Activated naive CD4-positive, alpha-beta T cell treated with anti-CD3 and anti-CD28 coated beads for 36 hours (primary cell): Measurements from ENCODE around the gene SLC6A18. TPM values are rescaled to one million over a fixed set of nuclear protein-coding genes. Genes with fewer than 3 reads are reported as not detected.

Experiments
- CTCF ChIA-PET: fragments of 350-600 bp; sonication (Branson Sonifier 250); formaldehyde crosslinking; loops from one replicate; lab custom pipeline; 2021; ENCODE audit warnings: antibody characterized with exemption; lab: Charles Lee
- DNase-seq: peaks from one replicate; pipeline ENCODE4 v3.0.0-alpha.2; 2020
- H3K27ac Mint-ChIP-seq: one replicate; pipeline ENCODE4 v1.8.0; 2021; ENCODE audit warnings: mild to moderate bottlenecking, mixed read lengths
- H3K27me3 Mint-ChIP-seq: one replicate; pipeline ENCODE4 v1.8.0; 2021; ENCODE audit warnings: low read depth, mixed read lengths
- H3K36me3 Mint-ChIP-seq: one replicate; pipeline ENCODE4 v1.8.0; 2021; ENCODE audit warnings: low read depth, mixed read lengths
- H3K4me1 Mint-ChIP-seq: one replicate; pipeline ENCODE4 v1.8.0; 2021; ENCODE audit warnings: low read depth, mixed read lengths
- H3K4me3 Mint-ChIP-seq: one replicate; pipeline ENCODE4 v1.8.0; 2021; ENCODE audit warnings: mild to moderate bottlenecking, moderate library complexity, mixed read lengths
- H3K9me3 Mint-ChIP-seq: one replicate; pipeline ENCODE4 v1.8.0; 2021; ENCODE audit warnings: mixed read lengths
- intact Hi-C: fragments of 100-400 bp; cut with micrococcal nuclease; formaldehyde crosslinking; loops from one replicate; pipeline ENCODE4 v1.15.1; 2023
- total RNA-seq, 2 experiments: library from RNA; stranded (reverse); gene quantifications; one replicate each; pipeline ENCODE4 v1.2.3, GENCODE V29; 2021

SLC6A18 gene
- total RNA-seq, 2 experiments from 2014 or later, result not detected

DNA sequence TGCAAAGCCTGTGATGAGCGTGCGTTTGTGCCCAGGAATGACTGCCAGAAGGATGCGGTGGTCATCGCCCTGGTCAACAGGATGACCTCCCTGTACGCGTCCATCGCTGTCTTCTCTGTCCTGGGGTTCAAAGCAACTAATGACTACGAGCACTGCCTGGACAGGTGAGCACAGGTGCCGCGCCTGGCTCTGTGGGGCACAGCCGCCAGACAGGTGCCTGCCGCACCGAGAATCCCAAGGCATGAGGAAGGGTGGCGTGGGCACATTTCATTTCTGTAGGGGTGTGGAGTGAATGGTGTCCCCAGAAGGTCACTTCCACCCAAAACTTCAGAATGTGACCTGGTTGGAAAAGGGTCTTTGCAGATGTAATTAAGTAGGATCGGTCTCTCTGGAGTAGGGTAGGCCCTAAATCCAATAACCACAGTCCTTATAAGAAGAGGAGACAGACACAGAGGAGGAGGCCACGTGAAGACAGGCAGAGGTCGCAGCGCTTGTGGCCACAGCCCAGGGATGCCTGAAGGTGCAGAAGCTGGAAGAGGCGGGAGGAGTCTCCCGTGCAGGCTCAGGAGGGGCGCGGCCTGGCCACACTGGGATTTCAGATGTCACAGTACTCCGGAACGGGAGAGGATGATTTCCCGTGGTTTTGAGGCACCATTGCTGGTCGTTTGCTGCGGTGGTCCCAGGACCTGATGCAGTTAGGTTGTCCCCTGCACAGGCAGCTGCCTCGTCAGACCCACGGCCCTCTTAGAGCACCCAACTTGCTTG lies 15.5 kb downstream of the SLC6A18 start:
- Mint-ChIP-seq H3K27ac (no peak overlapping the region), H3K27me3 (peaks cover 3% of the 10 kb centered on the region), H3K9me3 (peaks cover 12% of the 10 kb centered on the region), H3K4me1 (no peaks in the 10 kb centered on the region), H3K4me3 (no peak overlapping the region), H3K36me3 (no peaks in the 10 kb centered on the region)
- CTCF ChIA-PET, result no interaction called here
- intact Hi-C loops, result no loop called here
- no peak for DNase-seq

DNA sequence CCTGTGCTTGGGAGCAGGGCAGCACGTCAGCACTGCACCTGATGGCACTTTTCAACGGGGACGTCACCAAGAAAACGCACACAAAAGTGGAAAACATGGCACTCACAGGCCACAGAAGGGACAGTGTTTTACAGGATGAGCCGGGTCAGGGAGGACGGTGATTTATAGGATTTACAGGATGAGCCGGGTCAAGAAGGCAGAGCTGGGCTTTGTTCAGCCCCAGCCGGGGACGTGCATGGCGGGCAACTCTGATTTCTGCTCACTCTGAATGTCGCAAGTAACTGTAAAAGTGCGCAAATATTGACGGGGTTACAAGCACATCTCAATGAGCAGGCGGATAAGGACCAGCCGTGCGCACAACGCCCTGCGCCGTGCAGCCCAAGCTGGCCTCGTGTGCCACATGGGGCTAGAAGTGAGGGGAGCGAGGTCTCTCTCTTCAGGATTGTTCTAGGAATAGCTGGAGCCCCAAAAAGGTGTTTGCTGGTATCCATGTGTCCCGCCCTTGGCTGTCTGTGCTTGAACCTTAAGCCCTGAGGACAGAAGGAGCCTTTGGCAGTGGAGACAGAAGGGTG lies 16.4 kb downstream of the SLC6A18 start:
- no peak overlapping the region for H3K27ac Mint-ChIP-seq
- intact Hi-C loops, result no loop called here
- H3K4me3 Mint-ChIP-seq, result no peak overlapping the region
- CTCF ChIA-PET, result no interaction called here
- H3K27me3 Mint-ChIP-seq, result peaks cover 3% of the 10 kb centered on the region
- no peaks in the 10 kb centered on the region for H3K4me1 Mint-ChIP-seq
- peaks cover 4% of the 10 kb centered on the region for H3K9me3 Mint-ChIP-seq
- no peak for DNase-seq
- H3K36me3 Mint-ChIP-seq, result no peaks in the 10 kb centered on the region

DNA sequence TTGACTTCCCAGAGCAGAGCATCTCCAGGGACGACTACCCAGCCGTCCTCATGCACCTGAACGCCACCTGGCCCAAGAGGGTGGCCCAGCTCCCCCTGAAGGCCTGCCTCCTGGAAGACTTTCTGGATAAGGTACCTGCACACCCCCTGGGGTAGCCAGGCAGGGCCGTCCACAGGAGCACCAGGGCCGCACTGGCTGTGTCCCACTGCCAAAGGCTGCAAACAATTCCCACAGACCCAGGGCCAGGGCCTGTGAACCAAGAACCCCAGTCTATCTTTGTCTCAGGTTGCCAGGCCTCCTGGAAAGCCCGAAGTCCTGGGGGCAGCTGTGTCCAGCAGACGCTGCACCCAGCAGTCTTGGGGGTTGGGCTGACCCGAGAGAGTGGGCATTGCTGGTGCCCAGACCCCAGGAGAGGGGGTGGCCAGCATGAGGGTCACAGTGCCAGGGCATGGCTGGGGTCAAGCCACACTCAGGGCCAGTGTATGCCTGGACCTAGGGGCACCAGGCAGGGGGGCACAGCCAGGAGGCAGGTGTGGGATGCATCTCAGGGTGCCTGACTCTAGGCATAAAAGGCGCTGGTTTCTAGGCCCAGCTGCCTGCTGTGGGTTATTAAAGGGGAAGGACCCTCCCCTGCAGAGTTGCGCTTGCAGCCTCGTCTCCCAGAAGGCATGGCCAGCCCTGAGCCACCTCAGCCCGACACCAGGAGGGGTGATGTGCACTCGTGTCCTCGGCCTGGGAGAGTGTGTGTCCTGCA lies 17.7 kb downstream of the SLC6A18 start:
- Mint-ChIP-seq H3K9me3 (no peaks in the 10 kb centered on the region), H3K27ac (no peak overlapping the region), H3K4me3 (no peak overlapping the region), H3K36me3 (no peaks in the 10 kb centered on the region), H3K27me3 (peaks cover 10% of the 10 kb centered on the region), H3K4me1 (no peaks in the 10 kb centered on the region)
- no peak for DNase-seq
- CTCF ChIA-PET, result no interaction called here
- intact Hi-C loops, result no loop called here

DNA sequence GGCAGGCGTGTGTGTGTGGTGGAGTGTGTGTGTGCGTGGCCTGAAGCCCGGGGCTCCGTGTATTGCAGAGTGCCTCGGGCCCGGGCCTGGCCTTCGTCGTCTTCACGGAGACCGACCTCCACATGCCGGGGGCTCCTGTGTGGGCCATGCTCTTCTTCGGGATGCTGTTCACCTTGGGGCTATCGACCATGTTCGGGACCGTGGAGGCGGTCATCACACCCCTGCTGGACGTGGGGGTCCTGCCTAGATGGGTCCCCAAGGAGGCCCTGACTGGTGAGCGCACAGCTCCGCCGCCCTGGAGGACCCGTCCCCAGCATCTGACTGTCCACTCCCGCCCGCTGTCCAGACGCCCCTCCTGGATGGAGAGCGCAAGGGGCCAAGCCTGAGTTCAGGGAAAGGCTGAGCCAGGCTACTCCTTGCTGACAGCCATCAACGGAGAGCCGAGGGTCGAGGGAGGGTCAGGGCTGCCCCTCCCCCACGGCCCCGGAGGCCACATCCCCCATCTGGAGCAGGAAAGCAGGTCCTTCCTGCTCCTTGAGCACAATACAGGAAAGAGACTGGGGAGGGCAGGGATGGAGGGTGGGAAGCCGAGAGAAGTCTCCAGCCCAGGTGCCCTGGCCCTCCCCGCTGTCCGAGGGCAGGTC lies 18.4 kb downstream of the SLC6A18 start:
- CTCF ChIA-PET, result no interaction called here

DNA sequence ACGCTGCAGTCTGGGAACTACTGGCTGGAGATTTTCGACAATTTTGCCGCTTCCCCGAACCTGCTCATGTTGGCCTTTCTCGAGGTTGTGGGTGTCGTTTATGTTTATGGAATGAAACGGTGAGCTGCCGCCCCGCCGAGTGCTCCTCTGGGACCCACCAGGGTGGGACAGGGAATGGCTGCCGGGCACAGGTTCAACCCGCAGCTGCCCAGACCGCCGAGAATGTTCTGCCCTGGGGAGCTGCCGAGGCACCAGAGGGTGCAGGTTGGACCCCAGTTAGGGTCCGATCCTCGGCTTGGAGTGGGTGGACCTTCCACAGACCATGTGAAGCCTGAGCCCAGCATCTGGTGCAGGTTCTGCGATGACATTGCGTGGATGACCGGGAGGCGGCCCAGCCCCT lies 19.1 kb downstream of the SLC6A18 start:
- Mint-ChIP-seq H3K4me1 (no peaks in the 10 kb centered on the region), H3K36me3 (no peaks in the 10 kb centered on the region), H3K9me3 (no peaks in the 10 kb centered on the region), H3K4me3 (no peak overlapping the region), H3K27me3 (peaks cover 10% of the 10 kb centered on the region), H3K27ac (no peak overlapping the region)
- DNase-seq, result no peak
- intact Hi-C loops, result no loop called here
- CTCF ChIA-PET, result no interaction called here

More for the DNA sequence above, 18.4 kb downstream of the SLC6A18 start:
- no peaks in the 10 kb centered on the region for H3K36me3 Mint-ChIP-seq
- no peaks in the 10 kb centered on the region for H3K9me3 Mint-ChIP-seq
- peaks cover 10% of the 10 kb centered on the region for H3K27me3 Mint-ChIP-seq
- intact Hi-C loops, result no loop called here
- H3K27ac Mint-ChIP-seq, result no peak overlapping the region
- H3K4me3 Mint-ChIP-seq, result no peak overlapping the region
- no peaks in the 10 kb centered on the region for H3K4me1 Mint-ChIP-seq
- DNase-seq, result no peak

DNA sequence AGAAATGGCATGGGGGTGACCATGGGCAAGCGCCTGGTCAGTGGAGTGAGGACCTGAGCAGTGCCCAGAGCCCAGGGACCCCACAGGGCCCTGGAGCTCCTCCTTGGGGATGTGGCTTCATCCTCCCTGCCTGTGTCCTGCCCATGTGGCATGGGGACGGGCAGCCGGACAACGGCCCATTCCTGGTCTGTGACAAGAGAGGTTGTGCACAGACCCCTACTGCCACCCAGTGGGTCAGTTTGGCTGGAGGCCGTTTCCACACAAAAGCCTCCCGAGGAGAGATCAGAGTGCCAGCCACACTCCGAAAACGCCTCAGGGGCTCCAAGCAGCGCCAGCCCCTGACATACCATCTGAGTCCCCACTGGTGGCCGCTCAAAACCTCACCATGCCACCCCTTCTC lies 19.8 kb downstream of the SLC6A18 start:
- intact Hi-C loops, result no loop called here
- H3K36me3 Mint-ChIP-seq, result no peaks in the 10 kb centered on the region
- no peaks in the 10 kb centered on the region for H3K9me3 Mint-ChIP-seq
- no peak for DNase-seq
- H3K27me3 Mint-ChIP-seq, result peaks cover 10% of the 10 kb centered on the region
- no peak overlapping the region for H3K4me3 Mint-ChIP-seq
- no peaks in the 10 kb centered on the region for H3K4me1 Mint-ChIP-seq
- CTCF ChIA-PET, result no interaction called here
- H3K27ac Mint-ChIP-seq, result no peak overlapping the region

DNA sequence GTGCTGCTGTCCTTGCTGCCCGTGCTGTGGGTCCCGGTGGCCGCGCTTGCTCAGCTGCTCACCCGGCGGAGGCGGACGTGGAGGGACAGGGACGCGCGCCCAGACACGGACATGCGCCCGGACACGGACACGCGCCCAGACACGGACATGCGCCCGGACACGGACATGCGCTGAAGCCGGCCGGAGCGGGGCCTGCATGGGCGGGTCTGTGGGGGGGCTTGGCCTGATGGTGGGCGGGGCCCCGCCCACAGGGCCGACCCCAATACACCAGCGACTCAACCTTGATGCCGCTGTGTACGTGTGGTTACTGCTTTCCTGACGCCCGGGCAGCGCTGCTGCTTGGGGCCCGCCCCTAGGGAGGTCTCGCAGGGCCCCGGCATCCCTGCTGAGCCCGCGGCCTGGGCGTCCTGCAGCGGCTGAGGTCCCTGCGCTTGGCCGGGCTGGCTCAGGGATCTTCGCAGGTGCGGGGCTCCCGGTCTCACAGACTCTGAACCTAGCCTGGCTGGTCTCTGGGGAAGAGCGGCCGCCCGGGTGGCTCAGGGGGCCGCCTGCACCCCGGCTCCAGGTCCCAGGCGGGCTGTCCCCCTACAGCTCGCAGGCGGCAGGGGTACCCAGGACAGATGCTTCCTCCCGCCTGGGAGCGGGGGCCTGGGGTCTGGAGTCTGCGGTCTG lies 20.9 kb downstream of the SLC6A18 start:
- H3K4me1 Mint-ChIP-seq, result no peaks in the 10 kb centered on the region
- CTCF ChIA-PET, result no interaction called here
- DNase-seq, result no peak
- H3K9me3 Mint-ChIP-seq, result no peaks in the 10 kb centered on the region
- intact Hi-C loops, result no loop called here
- peaks cover 10% of the 10 kb centered on the region for H3K27me3 Mint-ChIP-seq
- no peak overlapping the region for H3K27ac Mint-ChIP-seq
- no peaks in the 10 kb centered on the region for H3K36me3 Mint-ChIP-seq
- no peak overlapping the region for H3K4me3 Mint-ChIP-seq

DNA sequence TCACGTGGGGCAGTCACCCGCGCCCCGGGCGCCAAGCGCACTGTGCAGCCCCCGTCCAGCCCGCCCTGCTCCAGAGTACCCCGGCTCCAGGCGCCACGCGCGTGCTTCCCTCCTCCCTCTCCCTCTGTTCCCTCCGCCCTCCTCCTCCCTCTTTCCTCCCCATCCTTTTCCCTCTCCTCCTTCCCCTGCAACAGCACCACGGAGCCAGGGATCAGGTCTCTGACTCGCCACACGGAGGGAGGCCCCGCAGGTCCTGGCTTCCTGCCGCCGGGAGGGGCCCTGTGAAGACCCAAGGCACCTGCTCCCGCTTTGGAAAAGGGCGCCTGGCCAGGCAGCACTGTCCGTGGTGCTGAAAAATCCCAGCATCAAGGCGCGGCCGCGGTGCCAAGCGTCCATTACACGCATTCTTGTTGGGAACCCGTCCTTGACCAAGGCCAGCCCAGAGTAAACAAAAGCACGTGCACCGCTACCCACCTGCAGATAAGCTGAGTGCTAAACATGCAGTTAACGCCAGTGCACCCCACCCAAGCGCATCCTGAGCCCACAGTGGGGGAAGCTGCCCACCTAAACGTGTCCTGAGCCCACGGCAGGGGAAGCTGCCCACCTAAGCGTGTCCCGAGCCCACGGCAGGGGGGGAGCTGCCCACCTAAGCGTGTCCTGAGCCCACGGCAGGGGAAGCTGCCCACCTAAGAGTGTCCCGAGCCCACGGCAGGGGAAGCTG lies 21.7 kb downstream of the SLC6A18 start:
- DNase-seq, result peak; percentile 41
- intact Hi-C loops, result no loop called here
- no peaks in the 10 kb centered on the region for H3K36me3 Mint-ChIP-seq
- H3K9me3 Mint-ChIP-seq, result no peaks in the 10 kb centered on the region
- no peak overlapping the region for H3K27ac Mint-ChIP-seq
- no peak overlapping the region for H3K4me3 Mint-ChIP-seq
- H3K4me1 Mint-ChIP-seq, result no peaks in the 10 kb centered on the region
- CTCF ChIA-PET, result no interaction called here
- H3K27me3 Mint-ChIP-seq, result peaks cover 10% of the 10 kb centered on the region

DNA sequence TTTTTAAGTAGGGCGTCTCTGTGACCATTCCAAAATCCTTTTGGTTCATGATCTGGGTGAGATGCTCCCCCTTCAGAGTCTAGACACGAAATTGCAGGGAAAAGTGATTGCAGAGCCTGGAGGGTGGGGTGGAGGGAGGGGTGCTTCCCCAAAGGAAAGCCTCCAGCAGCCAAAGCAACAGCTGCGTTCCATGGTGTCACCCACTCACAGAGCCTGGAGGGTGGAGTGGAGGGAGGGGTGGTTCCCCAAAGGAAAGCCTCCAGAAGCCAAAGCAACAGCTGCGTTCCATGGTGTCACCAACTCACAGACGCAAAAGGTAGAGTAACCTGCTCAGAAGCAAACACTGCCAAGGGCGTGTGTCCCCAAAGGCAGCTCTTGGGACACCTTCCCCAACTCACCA lies 22.6 kb downstream of the SLC6A18 start:
- Mint-ChIP-seq H3K9me3 (no peaks in the 10 kb centered on the region), H3K27ac (no peak overlapping the region), H3K4me3 (no peak overlapping the region), H3K27me3 (peaks cover 10% of the 10 kb centered on the region), H3K4me1 (peaks cover under 1% of the 10 kb centered on the region), H3K36me3 (no peaks in the 10 kb centered on the region)
- CTCF ChIA-PET, result no interaction called here
- DNase-seq, result no peak
- intact Hi-C loops, result no loop called here

DNA sequence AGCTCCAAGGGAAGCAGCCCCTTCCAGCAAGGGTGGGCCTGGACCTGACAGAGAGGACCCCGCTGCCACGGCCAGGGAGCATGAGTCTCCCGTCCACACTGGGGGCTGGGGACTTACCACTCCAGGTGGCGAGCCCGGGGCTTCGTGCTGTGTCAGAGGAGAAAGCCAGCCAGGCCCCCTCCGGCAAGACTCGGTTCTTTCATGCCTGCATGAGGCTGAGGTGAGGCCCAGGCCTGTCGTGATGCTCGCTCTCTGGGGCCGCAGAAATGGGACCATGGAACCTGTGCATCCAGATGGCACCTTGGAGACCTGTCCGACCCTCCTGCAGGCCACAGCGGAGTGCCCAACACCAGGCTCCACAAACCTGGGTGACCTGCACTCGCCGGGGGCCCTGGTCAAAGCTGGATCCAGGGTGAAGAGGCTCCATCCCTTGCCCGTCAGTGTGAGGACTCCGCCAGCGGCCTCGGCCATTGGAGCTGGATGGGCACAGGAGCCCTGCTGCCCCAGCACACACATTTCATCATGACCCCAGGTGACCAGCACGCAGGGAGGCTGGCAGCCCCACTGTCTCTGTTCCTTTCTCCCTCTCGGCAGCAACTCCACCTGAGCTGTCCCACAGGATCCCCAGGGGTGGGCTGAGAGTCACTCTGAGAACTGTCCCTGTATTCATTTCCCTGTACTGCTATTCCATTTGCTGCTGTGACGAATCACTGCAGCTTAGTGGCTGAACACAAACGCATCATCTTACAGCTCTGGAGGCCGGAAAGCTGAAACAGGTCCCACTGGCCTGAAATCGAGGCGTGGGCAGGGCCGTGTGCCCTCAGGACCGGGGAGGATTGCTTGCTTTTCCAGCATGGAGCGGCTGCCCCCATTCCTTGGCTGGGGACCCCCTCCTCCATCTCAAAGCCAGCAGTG lies 24.4 kb downstream of the SLC6A18 start:
- peaks cover 10% of the 10 kb centered on the region for H3K27me3 Mint-ChIP-seq
- CTCF ChIA-PET, result no interaction called here
- no peaks in the 10 kb centered on the region for H3K36me3 Mint-ChIP-seq
- peaks cover 5% of the 10 kb centered on the region for H3K4me1 Mint-ChIP-seq
- H3K4me3 Mint-ChIP-seq, result no peak overlapping the region
- intact Hi-C loops, result no loop called here
- DNase-seq, result no peak
- H3K9me3 Mint-ChIP-seq, result no peaks in the 10 kb centered on the region
- H3K27ac Mint-ChIP-seq, result no peak overlapping the region
